Fibroblast of skin of right biceps (primary cell): Measurements from ENCODE around the gene WWOX.

ENCODE experiments used
- DNase-seq: peaks from one replicate; pipeline ENCODE4 v3.0.0-alpha.2; 2013

The WWOX gene

GRCh38 chr16:78106686-78107085, 7.2 kb downstream of the WWOX start:
- no peak for DNase-seq

DNA sequence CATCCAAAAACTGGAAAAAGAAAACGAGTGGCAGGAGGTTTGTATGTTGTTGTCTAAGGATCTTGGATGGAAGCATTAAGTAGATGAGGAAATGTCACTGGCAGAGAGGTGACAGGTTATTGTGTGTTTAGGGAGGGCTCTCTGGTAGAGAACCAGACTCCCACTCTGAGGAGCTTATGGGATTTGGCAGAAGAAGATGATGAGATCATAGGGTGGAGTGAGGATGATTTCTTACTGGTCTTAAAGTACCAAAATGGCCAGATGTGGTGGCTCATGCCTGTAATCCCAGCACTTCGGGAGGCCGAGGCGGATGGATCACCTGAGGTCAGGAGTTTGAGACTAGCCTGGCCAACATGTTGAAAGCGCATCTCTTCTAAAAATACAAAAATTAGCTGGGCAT, 9.0 kb downstream of the WWOX start:
- DNase-seq: no peak

- no peak for DNase-seq
Measured at GRCh38 chr16:78113258-78113657, 13.8 kb downstream of the WWOX start.

DNA sequence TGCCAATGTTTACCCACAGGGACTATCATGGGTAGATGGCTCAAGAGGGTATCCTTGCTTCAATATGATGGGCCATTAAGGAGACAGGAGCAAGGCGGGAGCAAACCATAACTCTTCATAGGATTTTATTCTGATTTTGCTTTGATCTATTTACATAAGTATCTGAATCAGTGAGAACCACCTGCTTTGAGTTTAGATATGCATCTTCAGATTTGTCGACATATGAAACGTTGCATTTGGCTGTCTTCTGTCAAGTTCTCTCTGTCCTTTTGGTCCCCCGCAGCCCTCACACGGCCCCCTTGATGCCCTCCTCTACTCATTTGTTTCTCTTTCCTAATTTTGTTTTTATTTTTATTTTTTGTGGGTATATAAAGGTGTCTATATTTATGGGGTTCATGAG, 16.2 kb downstream of the WWOX start:
- DNase-seq: no peak

GRCh38 chr16:78116946-78117345, 17.5 kb downstream of the WWOX start:
- DNase-seq: no peak

GRCh38 chr16:78117391-78117790, 17.9 kb downstream of the WWOX start:
- no peak for DNase-seq

- no peak for DNase-seq
Measured at GRCh38 chr16:78118469-78119025, 19.1 kb downstream of the WWOX start.

- DNase-seq: peak; percentile 56
Measured at GRCh38 chr16:78122774-78123315, 23.4 kb downstream of the WWOX start.

DNA sequence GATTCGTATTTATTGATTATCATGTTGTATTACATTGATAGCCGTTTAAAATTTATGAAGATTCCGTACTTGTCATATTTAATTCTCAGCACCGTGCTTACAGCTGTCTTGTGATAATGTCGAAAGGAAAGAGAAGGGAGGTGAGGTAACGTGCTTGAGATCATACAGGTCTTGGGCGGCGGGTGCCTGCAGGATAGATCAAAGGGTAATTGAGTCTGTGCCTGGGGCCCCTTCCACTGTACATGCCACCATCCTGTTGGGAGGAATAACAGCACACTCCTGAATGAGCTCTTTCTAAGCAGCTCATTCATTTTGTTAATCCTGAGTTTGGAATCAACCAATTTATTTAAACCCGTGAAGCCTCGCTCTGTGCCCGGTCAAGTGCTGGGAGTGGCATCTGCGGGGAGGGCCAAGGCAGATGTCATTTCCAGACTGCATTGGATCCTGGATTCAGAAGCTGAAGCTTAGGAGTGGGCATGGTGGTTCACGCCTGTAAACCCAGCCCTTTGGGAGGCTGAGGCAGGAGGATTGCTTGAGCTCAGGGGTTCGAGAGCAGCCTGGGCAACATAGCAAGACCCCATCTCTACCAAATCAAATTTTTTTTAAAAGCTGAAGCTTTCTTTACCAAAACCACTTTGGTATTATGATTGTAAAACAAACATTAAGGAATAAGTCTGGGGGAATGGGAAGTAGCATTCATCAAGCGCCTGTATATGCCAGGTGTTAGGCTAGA, 25.8 kb downstream of the WWOX start:
- DNase-seq: no peak

DNA sequence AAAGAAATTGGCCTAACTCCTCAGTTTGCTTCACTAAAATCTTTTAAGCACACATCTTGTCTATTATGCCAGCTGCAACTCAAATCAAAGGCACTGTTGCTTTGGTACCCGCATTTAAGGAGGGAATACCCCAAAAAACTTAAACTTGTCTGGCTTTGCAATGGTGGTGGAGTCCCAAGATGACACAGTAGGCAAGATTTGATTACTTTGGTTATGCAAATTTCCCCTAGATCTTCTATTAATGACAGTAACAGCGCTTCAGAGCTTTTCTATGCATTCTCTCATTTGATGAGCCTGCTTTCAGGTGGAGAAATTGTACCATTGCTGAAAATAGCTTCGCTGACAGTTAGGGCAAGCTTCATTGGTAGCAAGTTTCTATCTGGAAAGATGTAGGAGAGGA, 27.2 kb downstream of the WWOX start:
- no peak for DNase-seq

DNA sequence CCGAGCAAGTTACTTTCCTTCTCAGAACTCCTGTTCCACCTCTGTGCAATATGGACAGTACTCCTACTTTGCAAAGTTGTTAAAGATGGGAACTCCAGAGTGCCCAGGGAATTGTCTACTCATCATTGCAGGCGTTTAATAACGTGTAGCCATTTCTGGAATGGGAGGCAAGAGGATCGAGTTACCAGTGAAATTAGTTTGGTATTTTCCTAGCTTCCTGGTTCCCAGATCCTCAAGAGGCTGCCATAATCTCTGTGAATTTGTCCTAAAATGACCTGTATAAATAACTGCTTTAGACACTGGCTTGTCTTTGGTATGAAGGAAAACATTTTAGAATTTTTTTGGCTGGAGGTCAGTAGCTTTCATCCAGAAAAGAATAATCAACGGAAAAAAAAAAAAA, 27.7 kb downstream of the WWOX start:
- DNase-seq: peak; percentile 57

- DNase-seq: no peak
Measured at GRCh38 chr16:78128913-78129312, 29.5 kb downstream of the WWOX start.

DNA sequence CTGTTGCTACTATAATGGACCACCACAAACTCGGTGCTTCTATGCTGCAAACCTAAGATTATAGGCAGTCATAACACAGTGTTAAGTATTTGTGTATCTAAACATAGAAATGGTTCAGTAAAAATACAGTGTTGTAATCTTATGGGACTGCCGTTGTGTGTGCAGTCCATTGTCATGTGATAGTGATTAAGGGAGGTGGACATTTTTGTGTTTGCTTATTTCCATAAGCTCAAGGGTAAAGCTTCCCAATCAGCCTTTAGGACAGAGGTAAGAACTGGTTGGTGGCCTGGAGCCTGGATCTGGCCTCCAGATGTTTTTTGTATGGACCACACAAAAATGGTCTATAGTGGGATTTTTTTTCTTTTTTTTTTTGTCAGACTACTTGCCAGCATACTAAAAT, 29.9 kb downstream of the WWOX start:
- DNase-seq: no peak

DNA sequence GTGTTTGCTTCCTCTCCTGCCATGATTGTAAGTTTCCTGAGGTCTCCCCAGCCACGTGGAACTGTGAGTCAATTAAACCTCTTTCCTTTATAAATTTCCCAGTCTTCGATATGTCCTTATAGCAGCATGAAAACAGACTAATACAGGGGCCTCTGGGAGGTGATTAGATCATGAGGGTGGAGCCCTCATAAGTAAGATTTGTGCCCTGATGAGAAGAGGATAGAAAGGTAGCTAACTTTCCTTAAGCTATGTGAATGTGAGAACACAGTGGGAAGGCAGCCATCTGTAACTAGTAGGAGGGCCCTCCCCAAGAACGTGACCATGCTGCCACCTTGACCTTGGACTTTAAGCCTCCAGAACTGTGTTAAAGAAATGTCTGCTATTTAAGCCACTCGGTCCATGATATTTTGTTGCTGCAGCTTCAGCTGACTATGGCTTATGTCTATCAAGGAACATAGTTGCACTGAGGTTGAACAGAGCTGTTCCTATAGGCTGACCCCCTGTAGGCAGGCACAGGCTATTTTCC, 30.7 kb downstream of the WWOX start:
- DNase-seq: no peak

DNA sequence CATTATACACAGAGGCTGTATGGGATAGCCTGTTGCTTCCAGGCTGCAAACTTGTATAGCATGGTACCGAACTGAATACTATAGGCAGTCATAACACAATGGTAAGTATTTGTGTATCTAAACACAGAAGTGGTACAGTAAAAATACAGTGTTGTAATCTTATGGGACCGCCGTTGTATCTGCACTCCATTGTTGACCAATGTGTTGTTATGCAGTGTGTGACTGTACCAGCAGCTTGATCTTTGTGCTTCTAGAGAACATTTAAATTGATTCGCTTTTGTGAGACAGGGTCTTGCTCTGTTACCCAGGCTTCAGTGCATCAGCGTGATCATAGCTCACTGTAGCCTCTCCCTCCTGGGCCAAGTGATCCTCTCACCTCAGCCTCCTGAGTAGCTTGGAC, 31.5 kb downstream of the WWOX start:
- DNase-seq: no peak

GRCh38 chr16:78133919-78134318, 34.5 kb downstream of the WWOX start:
- no peak for DNase-seq

DNA sequence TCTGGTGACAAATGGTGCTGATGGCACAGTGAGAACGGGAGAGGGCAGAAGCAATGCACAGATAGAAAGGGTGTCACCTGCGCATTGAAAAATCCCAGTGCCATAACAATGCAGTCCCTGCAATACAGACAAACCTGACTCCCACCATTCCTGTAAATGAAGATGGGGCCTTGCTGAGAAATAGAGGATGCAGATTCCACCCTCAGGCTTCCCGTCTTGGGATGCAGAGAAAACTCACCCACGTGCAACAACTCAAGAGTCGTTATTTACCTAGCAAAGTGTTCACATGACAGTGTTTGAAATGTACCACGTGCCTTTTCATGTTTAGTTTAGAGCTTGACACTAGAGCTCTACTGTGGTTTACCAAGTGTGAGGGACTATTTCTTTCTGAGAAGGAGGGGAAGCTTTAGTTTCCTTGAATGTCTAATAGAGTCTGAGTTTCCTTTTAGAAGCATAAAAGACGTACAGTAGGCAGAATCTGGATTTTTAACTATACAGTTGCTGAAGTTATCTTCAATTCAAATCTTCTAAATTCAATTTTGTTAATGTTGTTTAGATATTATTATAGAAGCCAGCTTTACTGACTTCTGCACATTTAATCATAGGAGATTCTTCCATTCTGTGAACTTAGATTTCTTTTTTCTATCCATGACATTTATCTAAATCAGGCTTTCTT, 35.6 kb downstream of the WWOX start:
- no peak for DNase-seq

DNA sequence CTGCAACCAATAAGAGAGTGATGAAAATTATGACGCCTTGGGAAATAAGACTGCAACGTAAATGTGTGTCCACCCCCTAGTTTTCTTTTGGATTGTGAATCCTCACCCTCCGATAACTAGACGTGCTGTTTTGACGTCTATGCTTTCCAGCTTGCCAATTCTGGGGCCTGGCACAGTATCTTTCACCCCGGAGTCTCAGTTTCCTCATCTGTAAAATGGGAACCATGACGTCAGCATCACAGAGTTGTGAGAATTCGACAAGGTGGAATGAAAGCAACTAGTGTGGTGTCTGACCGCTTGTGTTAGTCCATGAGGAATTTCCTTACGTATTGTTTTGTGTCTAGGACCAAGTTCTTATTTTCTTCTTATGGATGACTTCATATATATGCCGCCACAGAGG, 37.7 kb downstream of the WWOX start:
- DNase-seq: no peak

- DNase-seq: no peak
Measured at GRCh38 chr16:78137782-78138616, 38.5 kb downstream of the WWOX start.

GRCh38 chr16:78140818-78141466, 41.5 kb downstream of the WWOX start:
- DNase-seq: no peak

GRCh38 chr16:78142788-78143187, 43.3 kb downstream of the WWOX start:
- peak; percentile 11 for DNase-seq

DNA sequence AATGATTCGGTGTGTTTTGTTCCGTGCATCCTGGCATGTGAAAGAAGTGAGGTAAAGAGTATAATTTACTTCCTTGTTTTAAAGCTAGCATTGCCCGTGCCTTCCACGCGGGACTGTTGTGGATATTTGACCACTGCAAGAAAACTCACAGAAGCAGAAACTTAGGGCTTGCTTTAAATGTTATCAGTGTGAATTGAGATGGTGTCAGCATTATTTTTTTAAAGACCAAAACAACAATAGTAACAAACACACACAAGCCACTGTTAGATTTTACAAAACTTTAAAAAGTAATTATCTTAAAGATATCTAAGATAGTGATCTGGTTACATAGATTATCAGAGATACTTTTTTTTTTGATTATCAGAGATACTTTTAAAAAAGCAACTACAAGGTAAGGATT, 47.4 kb downstream of the WWOX start:
- DNase-seq: no peak
